Activated CD8-positive, alpha-beta T cell treated with anti-CD3 and anti-CD28 coated beads for 36 hours (primary cell): ENCODE data around the gene RAPH1. TPM values are rescaled to one million over a fixed set of nuclear protein-coding genes. Genes with fewer than 3 reads are reported as not detected.
A peak's percentile ranks its signal among the peaks of the same experiment; 100 is the strongest.

Experiments used
- ATAC-seq: fragments of 200-7000 bp; cut with Tn5 transposase; one replicate; pipeline ENCODE4 v1.10.0; 2021; ENCODE audit warnings: mild to moderate bottlenecking, moderate library complexity
- CTCF ChIA-PET: fragments of 350-600 bp; sonication (Branson Sonifier 250); formaldehyde crosslinking; loops from one replicate; lab custom pipeline; 2021; ENCODE audit warnings: antibody characterized with exemption; lab: Charles Lee
- POLR2A ChIA-PET: fragments of 350-600 bp; sonication (Branson Sonifier 250); formaldehyde crosslinking; loops from one replicate; lab custom pipeline; 2021; ENCODE audit warnings: antibody characterized with exemption; lab: Charles Lee
- DNase-seq: peaks from one replicate; pipeline ENCODE4 v3.0.0-alpha.2; 2020
- H3K27ac Mint-ChIP-seq: one replicate; pipeline ENCODE4 v1.8.0; 2021; ENCODE audit warnings: mild to moderate bottlenecking, mixed read lengths
- H3K27me3 Mint-ChIP-seq: one replicate; pipeline ENCODE4 v1.8.0; 2021; ENCODE audit warnings: mixed read lengths
- H3K36me3 Mint-ChIP-seq: one replicate; pipeline ENCODE4 v1.8.0; 2021; ENCODE audit warnings: low read depth, mixed read lengths
- H3K4me1 Mint-ChIP-seq: one replicate; pipeline ENCODE4 v1.8.0; 2021; ENCODE audit warnings: low read depth, mixed read lengths
- H3K4me3 Mint-ChIP-seq: one replicate; pipeline ENCODE4 v1.8.0; 2021; ENCODE audit warnings: mild to moderate bottlenecking, moderate library complexity, mixed read lengths
- H3K9me3 Mint-ChIP-seq: one replicate; pipeline ENCODE4 v1.8.0; 2021; ENCODE audit warnings: mixed read lengths
- CTCF ChIP-seq: fragments of 200-600 bp; IDR thresholded peaks from one replicate; pipeline ENCODE4 v1.8.0; 2022; ENCODE audit warnings: antibody characterized with exemption, mild to moderate bottlenecking
- intact Hi-C: fragments of 100-400 bp; cut with micrococcal nuclease; formaldehyde crosslinking; loops from one replicate; pipeline ENCODE4 v1.10.0; 2022
- total RNA-seq, 2 experiments: library from RNA; stranded (reverse); gene quantifications; one replicate each; pipeline ENCODE4 v1.2.3, GENCODE V29; 2021

The RAPH1 gene
- total RNA-seq, 2 experiments from 2014 or later, result 1.5 to 1.9 TPM

- DNase-seq, result no peak
Observed at GRCh38 chr2:203535784-203536585, 884 bp upstream of the RAPH1 start.

GRCh38 chr2:203534621-203535077 lies 452 bp downstream of the RAPH1 start:
- ChIA-PET POLR2A (interaction anchor here (1.0 kb wide), 1 partner anchor 49 kb away, joined by 3 read pairs; no protein-coding TSS in a partner anchor), CTCF (interaction anchor here (1.3 to 1.9 kb wide), 2 partner anchors 52 to 281 kb away, joined by 5 to 6 read pairs; no protein-coding TSS in a partner anchor)
- peaks cover 39% of the 10 kb centered on the region for H3K27me3 Mint-ChIP-seq

More at GRCh38 chr2:203535784-203536585, 884 bp upstream of the RAPH1 start:
- H3K27me3 Mint-ChIP-seq, result peaks cover 34% of the 10 kb centered on the region
- no peak overlapping the region for H3K27ac Mint-ChIP-seq
- no peaks in the 10 kb centered on the region for H3K36me3 Mint-ChIP-seq
- ChIA-PET POLR2A (interaction anchor here (1.0 to 1.1 kb wide), 2 partner anchors 34 to 184 kb away, joined by 3 read pairs; no protein-coding TSS in a partner anchor), CTCF (interaction anchor here (0.6 to 1.6 kb wide), 2 partner anchors 101 to 171 kb away, joined by 3 read pairs; no protein-coding TSS in a partner anchor)
- TF ChIP-seq CTCF, result no peak
- peak overlapping the region; percentile 72 for H3K4me3 Mint-ChIP-seq
- no peak for ATAC-seq
- H3K9me3 Mint-ChIP-seq, result peaks cover 19% of the 10 kb centered on the region
- peaks cover 19% of the 10 kb centered on the region for H3K4me1 Mint-ChIP-seq
- intact Hi-C loops, result loop anchor here (10.0 kb wide), 1 partner anchor 169 kb away; the partner anchor contains the start of gene CD28

GRCh38 chr2:203533676-203534591 lies 1.2 kb downstream of the RAPH1 start:
- Mint-ChIP-seq H3K9me3 (peaks cover 18% of the 10 kb centered on the region), H3K27ac (no peak overlapping the region), H3K4me1 (peaks cover 19% of the 10 kb centered on the region), H3K27me3 (peaks cover 39% of the 10 kb centered on the region), H3K36me3 (no peaks in the 10 kb centered on the region), H3K4me3 (peak overlapping the region; percentile 73)
- ChIA-PET CTCF (interaction anchor here (1.3 to 1.9 kb wide), 3 partner anchors 12 to 281 kb away, joined by 3 to 6 read pairs (median 5); no protein-coding TSS in a partner anchor), POLR2A (interaction anchor here (0.5 to 1.1 kb wide), 6 partner anchors 50 to 338 kb away, joined by 3 to 4 read pairs (median 3); no protein-coding TSS in a partner anchor)
- TF ChIP-seq CTCF, result no peak
- DNase-seq (peak; percentile 30), ATAC-seq (peak; percentile 49)
- intact Hi-C loops, result loop anchor here (10.0 kb wide), 1 partner anchor 171 kb away; the partner anchor contains the start of gene CD28

More at GRCh38 chr2:203534621-203535077, 452 bp downstream of the RAPH1 start:
- no peak overlapping the region for H3K27ac Mint-ChIP-seq
- TF ChIP-seq CTCF, result no peak
- H3K4me3 Mint-ChIP-seq, result peak overlapping the region; percentile 73
- intact Hi-C loops, result loop anchor here (10.0 kb wide), 1 partner anchor 170 kb away; the partner anchor contains the start of gene CD28
- H3K4me1 Mint-ChIP-seq, result peaks cover 19% of the 10 kb centered on the region
- ATAC-seq (peak; percentile 37), DNase-seq (peak; percentile 59)
- no peaks in the 10 kb centered on the region for H3K36me3 Mint-ChIP-seq
- peaks cover 19% of the 10 kb centered on the region for H3K9me3 Mint-ChIP-seq

GRCh38 chr2:203532957-203533658 lies 2.0 kb downstream of the RAPH1 start:
- ChIA-PET POLR2A (interaction anchor here (0.8 to 1.1 kb wide), 2 partner anchors 177 to 185 kb away, joined by 3 read pairs; no protein-coding TSS in a partner anchor), CTCF (interaction anchor here (1.3 to 1.9 kb wide), 2 partner anchors 11 to 282 kb away, joined by 3 to 6 read pairs; no protein-coding TSS in a partner anchor)
- H3K4me3 Mint-ChIP-seq, result peak overlapping the region; percentile 73
- no peak overlapping the region for H3K27ac Mint-ChIP-seq
- DNase-seq (peak; percentile 9), ATAC-seq (no peak)
- intact Hi-C loops, result loop anchor here (10.0 kb wide), 1 partner anchor 172 kb away; the partner anchor contains the start of gene CD28
- no peaks in the 10 kb centered on the region for H3K36me3 Mint-ChIP-seq
- peaks cover 19% of the 10 kb centered on the region for H3K4me1 Mint-ChIP-seq
- no peak for TF ChIP-seq CTCF
- peaks cover 39% of the 10 kb centered on the region for H3K27me3 Mint-ChIP-seq
- peaks cover 10% of the 10 kb centered on the region for H3K9me3 Mint-ChIP-seq
